Right kidney (tissue), 1 donor: Measurements from ENCODE around the gene POLD3.

ENCODE experiments used
- DNase-seq: peaks from one replicate; pipeline ENCODE4 v3.0.0-alpha.2; 2016

The POLD3 gene

DNA sequence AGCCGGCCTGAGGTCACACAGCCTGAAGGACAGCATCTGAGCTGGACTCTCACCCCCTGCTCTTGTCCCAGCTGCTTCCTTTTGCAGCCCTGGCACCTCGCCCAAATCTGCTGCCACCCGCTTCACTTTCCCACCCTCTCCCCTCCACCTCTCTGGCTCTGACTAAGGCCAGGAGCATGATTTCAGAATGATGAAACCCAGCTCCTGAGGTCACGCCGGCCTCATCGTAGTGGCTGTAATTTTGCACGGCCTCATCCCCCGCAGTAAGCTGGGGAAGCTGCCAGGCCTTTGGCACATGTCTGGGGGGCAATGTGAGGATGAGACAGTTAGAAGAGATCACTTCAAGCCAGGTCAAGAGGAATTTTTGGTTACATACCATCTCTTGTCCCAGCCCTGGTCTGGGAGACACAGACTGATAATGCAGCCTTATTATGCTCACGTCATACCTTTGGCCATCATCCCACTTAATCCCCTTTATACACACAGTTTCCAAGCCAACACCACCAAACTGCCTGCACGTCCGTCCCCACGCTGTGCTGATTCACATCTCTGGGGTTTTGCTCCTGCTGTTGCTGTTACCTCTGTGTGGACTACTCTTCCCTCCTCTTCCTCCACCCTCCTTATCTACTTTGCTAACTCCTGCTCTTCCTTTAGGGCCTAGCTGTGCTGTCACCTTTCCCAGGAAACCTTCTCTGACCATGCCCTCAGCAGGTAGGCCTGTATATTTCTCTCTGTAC is 80.7 kb downstream of the POLD3 start:
- DNase-seq, result no peak

DNA sequence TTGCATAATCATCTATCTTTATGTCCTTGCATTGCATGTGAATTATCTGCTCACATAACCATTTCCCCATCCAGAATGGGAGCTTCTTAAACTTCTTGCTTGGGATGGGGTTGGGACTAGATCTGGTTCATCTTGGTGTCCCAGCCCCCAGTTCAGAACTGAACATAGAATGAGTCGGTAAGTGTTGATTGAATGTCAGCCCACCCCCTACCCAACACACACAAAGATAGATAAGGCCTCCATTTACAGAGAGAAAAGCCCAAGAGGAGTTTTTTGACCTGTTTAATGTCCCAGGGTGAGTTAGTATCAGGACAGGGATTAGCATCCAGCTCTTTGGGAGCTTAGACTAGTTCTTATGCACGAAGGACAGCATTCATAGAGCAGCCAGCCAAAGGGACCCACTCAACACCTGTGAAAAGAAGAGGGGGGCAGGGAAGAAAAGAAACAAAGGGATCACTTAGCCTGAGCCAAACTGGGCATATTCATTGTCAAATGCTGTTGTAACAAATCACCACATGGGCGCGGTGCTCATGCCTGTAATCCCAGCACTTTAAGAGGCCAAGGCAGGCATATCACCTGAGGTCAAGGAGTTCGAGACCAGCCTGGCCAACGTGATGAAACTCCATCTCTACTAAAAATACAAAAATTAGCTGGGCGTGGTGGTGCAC is 81.4 kb downstream of the POLD3 start:
- DNase-seq, result no peak

DNA sequence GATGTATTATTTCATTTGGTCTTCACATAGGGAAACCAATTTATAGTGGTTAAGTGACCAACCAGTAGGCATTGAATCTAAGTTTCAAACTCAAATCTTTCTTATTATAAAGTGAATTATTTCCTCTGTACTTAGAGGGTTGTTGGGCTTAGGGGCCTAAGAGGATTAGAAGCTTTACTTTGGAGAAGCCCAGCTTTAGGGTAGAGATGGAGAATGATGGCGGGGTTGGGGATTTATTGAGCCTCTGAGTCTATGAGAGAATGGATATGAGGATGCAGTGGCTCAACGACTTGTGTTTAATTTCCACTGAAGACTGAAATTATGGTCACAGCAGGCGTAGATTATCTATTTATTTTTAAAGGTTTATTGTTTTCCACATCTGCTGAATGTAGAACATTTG is 83.4 kb downstream of the POLD3 start:
- DNase-seq, result no peak

DNA sequence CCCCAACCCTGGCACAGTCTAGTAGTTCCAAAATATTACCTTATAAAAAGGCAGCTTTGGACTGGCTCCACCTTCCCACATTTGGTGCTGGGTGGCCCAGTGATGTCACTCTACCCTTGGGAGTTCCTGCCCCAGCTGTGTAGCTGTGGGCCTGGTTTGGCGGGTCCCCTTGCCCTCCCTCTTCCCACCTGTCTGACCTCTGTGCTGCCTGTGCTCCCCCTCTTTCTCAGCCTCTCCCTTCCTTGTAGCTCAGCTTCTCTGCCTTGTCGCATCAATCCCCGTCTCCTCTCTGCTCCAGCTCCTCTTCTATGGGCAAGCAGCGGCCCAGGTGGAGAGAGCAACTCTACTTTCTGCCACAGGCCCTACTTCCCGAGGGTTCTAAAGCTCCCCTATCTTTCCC is 84.2 kb downstream of the POLD3 start:
- DNase-seq, result no peak

DNA sequence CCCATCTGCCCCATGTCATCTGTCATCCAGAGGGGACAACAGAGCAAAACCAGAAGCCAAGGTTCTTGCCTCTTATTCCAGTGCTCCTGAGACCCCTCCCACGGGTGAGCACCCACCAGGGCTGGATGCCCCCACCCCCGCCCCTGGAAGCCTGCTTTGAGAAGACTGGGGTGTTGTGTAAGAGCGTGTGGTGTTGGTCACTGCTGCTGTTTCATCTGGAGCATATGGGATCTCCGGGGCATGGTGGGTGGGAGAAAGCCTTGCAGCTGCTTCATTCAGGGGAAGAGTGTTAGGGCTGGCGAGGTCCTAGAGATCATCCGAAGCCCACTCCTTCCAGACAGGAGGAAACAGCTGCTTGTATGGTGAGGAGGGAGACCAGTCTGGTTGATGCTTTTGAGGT is 84.7 kb downstream of the POLD3 start:
- no peak for DNase-seq

DNA sequence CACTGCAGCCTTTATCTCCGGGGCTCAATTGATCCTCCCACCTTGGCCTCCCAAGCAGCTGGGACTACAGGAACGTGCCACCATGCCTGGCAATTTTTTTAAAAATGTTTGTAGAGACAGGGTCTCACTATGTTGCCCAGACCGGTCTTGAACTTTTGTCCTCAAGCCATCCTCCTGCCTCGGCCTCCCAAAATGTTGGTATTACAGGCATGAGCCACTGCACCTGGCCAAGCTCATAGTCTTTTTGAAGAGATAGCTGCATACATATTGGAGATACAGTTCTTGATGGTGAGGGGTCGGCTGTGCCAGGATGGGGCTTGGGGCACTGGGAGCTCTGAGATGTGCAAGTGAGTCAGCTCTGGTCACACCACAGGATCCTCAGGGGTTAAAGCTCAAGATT is 85.7 kb downstream of the POLD3 start:
- DNase-seq, result no peak

DNA sequence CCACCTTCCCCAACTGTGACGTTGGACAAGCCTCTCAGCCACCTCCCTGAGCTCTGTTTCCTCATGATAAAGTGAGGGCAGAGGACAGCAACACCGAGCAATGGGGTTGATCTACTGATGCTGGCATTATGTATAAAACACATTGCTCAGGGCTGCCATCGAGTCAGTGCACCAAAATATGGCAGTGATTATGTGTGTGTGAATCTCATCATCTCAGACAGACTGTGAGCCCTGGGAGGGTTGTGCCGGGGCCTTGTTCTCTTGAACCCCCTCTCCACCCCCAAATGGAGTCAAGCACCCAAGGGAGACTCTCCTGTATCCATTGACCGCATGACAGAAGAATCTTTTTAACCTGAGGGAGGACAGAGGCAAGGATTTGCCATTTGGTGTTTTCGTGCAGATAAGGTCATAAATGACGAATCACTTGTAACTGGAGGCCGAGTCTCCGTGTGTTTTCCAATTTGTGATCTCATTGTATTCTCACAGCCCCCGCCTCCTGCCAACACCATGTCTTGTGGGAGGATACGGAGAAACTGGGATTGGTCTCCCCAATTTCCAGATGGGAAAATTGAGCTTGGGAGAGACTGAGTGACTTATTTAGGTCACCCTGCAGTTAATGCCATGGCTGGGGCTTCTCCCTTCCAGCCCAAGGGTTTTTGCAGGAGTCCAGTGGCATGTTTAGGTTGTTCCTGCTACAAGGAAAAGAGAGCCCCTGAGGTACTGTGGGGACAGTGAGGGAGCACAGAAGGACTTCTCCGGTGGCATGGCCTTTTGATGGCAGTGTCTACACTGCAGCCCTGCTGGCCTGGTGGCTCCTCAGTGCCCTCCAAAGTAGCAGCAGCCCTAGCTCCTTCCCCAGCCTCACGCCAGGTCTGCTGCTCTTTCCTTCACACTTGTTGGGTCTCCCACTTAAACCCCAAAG is 86.5 kb downstream of the POLD3 start:
- no peak for DNase-seq

DNA sequence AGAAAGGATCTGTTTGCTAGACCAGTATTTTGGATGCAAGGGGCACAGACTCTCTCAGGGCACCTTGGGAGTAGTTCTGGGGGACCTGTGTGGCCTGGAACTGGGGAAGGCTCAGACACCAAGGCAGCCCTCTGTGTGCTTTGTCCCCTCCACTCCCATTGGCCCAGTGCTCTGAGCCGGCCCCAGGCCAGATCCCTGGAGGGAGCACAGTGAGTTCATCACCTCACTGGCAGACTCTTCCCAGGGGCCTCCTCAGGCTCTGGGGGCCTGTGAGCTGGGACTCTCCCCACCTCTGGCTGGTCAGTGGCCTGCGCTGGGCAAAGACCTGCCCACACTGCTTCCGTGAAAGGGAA is 87.1 kb downstream of the POLD3 start:
- DNase-seq, result no peak

DNA sequence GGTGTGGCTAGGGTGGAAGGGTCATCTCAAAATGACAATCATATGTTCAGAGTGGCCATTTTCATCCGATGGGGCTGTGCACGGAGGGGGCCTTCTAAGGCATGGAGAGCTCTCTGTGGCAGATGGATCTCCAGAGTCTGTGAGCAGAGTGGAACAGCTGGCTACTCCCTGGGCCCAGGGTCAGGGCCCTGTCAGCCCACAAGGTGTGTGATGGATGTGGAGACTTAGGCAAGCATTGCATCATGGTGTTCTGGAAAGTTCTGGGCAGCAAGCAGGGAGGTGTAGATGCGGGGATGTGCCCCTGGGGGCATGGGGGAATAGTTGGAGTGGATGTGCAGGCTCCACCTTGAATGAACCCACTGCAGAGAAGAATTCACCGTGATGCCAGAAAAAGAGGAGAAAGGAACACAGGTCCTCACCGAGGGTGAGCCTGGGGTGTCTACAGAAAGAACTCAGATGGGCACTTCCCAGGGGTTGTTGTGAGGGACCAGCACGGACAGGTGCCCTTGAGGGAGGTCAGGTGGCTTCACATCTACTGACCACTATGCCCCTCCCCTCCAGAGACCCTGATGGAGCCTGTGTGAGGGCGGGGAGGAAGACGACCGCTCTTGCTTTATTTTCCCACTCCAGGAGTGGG is 87.8 kb downstream of the POLD3 start:
- DNase-seq, result no peak

DNA sequence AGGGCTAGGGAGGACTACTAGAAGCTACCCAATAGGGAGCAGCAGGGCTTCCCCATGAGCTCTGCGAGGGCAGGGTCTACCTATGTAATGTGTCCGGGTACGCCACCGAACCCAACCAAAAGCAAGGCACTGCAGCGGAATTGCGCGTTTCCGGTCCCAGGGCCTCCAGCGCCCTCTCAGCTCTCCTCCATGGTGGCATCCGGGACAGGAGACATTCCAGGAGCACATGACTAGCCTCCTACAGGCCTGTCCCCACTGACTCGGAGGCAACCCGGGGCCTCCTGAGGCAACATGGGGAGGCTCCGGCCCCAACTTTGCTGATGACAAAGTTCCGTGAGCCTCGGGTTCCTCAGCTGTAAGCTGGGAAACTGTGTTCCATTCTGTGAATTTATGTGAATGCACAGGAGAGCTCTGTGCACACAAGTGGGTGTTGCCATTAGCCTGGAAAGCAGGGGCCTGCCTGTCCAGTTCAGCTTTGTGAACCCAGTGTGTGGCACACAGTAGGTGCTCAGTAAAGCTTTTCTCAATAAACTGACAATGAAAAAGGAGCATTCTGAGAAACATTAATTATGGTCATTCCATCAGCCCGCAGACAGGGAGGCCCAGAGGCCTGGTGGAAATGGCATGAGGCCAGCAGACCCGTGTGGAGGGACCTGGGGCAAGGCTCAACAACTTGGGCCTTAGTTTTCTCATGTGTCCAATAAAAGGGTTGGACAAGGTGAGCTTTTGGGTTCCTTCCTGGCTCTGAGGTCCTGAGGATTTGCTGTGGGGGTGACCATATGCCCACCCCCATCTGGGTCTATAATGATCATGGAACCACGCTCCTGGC is 88.5 kb downstream of the POLD3 start:
- no peak for DNase-seq

DNA sequence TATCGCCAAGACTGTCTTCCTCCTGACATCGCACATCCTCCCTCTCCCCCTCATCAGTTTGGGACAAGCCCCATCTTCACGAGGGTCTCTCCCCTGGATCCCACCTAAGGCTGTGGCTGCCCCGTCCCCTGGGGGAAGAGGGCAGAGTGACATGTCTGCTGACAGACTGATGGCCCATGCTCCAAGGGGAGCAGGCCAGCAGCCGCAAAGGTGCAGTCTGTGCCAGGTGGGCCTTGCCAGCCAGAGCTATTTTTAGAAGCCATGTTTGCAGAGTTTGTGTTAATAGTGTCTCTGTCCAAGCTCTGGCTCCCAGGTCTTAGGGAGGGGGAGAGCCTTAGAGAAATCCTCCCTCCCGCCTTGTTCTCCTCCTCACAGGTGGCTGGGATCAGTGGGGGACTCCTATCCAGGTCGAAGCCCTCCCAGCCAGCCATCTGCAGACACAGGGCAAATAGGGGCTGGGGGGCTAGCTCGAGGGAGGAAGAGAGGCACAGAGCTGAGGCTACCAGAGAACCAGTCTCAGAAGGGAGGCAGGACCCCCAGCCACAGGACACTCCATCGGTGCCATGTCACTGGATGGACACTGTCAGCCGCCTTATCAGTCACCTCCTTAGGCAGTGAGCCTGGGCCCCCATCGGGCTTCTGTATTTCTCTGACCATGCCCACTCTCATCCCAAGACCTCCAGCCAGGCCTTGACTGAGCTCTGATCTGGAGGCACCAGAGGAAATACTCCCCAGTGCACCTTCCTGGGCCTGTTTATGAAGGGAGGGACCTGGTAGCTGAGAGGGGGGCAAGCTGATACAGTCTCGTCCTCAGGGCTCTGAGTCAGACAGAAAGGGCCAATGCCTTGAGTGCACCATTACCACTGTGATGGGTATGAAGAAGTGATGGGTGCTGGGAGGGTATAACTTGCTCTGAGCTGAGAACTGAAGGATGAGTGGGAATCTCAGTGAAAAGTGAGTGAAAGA is 89.6 kb downstream of the POLD3 start:
- DNase-seq, result no peak

DNA sequence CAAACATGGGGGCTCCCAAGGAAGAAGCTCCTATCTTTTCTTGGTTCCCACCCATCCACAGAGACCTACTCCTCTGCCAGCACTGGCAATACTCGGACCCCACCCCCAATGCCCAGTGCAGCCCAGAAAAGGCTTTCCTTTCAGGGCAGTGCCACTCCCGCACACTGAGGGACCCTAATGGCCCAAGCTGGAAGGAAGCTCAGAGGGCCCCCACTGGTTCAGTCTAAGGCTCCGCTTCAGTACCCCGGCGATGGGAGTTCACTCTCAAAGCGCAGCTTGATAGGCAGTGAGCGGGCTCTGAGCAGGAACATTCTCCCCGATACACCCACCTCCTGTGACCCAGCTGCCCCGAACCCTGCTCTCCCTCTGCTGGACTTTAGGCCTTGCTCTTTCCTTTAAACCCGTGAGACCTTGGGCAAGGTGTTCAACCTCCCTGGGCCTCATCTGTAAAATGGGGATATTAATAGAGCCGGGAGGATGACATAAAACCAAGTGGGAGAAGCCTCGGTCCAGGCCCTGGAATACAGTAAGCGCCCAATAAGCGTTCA is 90.4 kb downstream of the POLD3 start:
- DNase-seq, result no peak

DNA sequence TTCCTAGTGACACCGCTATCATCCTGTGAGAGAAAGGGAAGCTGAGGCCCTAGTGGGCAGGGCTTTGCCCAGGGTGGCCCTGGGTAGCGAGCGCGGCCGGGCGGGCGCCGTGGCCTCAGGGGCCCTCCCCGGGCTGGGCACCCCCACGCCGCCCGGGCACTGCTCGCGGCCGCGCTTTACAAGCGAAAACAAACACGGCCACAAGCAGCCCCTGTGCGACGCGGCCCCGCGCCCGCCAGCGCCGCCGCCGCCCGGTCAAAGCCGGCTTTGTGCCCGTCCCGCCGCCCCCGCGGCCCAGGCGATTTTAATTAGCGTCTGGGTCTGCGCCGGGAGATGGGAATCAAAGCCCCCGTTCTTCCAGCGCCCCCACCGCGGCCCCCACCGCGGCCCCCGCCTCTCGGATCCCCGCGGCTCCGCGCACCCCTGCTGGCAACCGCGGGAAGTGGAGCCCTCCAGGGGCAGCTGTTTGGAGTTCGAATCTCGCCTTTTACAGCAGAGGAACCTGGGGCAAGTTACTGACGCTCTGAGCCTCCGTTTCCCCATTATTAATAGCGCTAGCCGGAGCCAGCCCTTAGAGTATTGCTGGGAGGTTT is 91.0 kb downstream of the POLD3 start:
- peak; percentile 49 for DNase-seq

DNA sequence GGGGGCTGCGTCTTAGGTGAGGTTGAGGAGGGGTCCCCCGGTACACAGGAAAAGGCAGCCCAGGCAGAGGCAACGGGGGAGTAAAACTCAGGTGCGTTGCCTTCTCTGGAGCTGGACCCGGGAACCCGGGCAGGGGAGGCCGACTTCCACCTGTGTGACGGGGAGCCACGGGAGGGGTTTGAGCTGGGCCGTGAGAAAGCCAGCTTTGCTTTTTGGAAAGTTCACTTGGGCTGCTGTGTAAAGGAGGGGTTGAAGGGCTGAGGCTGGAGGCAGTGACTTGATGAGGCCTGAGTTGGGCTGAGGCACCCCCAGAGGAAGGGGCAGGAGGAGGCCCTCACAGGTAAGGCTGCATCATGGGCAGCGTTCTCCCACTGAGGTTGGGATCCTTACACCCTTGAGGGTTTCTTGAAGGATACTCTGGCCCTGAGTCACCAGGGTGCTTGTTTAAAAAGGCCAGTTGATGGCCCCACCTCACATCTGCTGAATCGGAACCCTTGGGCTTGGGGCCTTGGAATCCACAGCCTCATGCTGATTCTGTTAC is 91.6 kb downstream of the POLD3 start:
- DNase-seq, result no peak

DNA sequence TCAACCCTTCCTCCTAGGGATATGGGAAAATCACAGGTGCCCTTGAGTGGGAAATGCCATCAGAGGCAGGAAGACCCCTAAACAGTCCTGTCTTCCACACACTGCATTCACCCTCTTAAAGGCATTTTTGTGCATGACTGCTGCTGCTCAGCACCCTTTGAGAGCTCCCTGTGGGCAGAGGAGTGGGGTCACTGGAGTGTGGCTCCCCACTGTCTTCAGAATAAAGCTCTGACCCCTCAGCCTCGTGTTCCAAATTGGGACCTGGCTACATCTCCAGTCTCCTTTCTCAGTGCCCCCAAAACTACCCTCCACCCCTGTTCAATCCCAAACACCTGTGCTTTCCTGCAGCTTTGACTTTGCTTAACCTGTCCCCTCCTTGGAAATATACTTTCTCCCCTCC is 92.3 kb downstream of the POLD3 start:
- no peak for DNase-seq

DNA sequence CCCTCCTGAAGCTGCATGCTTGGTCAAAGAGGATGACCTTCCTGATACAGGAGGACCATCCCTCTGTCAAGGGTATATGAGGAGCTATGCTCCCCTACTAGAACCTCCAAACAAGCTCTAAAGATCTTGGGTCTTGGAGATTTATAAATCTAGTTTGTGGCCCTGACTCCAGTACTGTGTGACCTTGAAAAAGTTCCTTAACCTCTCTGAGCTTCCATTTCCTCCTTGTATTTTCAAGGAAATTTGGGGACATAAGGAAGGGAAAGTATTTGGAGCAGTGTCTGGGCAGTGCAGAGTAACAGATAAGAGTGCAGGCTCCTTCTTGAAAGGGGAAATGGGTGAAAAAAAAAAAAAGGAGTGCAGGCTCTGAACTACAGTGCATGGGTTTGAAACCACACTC is 93.0 kb downstream of the POLD3 start:
- no peak for DNase-seq

DNA sequence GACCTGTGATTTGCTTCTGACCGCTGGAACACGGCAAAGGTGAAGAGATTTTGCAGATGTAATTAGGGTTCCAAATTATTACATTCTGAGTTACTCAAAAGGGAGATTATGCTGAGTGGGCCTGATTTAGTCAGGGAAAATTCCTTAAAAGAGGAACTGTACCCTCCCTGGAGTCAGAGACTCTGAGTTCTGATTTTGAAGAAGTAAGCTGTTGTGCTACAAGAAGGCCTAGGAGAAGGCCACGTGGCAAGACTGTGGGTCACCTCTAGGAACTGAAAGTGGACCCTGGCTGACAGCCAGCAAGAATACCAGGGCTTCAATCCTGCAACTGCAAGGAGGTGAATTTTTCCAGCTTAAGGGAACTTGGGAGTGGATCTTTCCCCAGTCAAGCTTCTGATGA is 93.5 kb downstream of the POLD3 start:
- no peak for DNase-seq

DNA sequence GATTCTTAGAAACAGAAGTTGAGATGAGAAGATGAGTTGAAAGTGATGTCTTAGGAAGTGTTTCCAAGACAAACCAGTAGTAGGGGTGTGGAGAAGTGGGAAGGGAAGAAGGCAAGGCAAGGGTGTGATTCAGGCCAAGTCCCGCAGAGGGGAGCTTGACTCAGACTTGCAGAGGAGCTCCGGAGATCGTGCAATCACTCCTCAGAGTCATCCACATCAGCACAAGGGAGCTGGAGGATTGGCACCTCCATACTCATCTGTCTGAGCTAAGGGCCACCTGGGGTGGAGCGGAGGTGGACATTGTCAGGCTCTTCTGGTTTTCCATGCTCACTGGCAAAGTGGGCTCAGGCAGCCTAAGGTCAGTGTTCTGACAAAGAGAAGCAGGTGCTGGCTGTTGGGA is 94.4 kb downstream of the POLD3 start:
- no peak for DNase-seq

DNA sequence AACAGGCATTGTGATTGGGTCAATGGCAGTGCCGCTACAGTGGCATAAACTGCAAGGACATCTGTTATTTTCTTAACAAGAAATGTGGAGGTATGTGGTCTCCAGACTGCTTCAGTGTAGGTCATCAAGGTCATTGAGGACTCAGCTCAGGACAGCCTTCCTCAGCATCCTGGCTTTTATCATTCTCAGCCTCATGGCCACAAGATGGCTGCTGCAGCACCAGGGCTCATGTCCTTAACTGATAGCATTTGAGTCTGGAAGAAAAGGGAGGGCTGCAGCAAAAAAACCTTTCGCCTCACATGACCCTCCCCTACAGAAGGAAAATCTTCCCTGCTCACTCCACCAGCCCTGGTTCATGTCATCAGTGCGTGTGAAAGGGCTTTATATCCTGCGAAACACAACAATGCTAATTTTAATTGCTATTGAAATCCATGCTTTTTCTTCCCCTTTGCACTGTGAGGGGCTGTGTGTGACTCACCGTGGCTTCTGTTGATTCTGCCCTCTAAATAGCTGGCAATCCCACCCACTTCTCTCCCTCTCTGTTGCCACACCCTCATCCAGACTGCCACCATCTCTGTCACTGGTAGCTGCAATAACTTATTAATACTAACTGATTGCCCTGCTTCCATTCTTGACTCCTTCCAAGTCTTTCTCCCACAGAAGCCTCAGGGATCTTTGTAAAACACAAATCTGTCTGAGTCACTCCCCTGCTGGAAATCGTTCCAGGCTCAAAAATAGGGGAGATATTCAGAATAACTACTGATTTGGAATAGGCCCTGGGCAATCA is 95.0 kb downstream of the POLD3 start:
- DNase-seq, result no peak
